WTC11 (cell line): Measurements from ENCODE around the gene PDCL2.

Experiments
- FOXJ3 ChIP-seq: sonication (generic); formaldehyde crosslinking; IDR thresholded peaks from 2 replicates; pipeline ENCODE4 v1.9.0; 2021; ENCODE audit warnings: missing genetic modification reagents, mild to moderate bottlenecking, borderline replicate concordance
- TF ChIP-seq, protein P1 (sequence below): sonication (generic); formaldehyde crosslinking; IDR thresholded peaks from 2 replicates; pipeline ENCODE4 v1.8.0; 2022; ENCODE audit warnings: mild to moderate bottlenecking, missing genetic modification reagents
- TF ChIP-seq, protein P2 (sequence below): sonication (generic); formaldehyde crosslinking; IDR thresholded peaks from 2 replicates; pipeline ENCODE4 v1.8.1; 2023; ENCODE audit warnings: mild to moderate bottlenecking, missing genetic modification reagents
- TF ChIP-seq, protein P3 (sequence below): fragments of 200-600 bp; IDR thresholded peaks from 2 replicates; pipeline ENCODE4 v1.8.0; 2022; ENCODE audit warnings: antibody characterized with exemption

DNA sequence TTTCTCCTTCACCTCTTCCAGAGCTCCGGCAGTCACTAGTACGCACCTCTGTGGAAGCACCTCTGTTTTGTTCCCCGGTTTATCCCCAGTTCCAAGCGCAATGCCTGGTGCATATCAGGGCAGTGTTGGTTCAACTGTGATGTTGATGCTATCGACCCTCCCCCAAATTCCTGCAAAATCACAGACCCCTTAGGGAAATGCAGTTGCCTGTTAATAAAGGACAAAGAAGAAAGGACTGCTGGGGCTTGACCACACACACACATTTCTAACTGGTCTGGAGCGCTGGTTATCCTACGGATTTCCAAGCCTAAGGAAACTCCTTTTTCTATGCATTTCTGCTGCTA is 44.6 kb upstream of the PDCL2 start:
- TF ChIP-seq FOXJ3 = no peak
- TF ChIP-seq, protein P1, sequence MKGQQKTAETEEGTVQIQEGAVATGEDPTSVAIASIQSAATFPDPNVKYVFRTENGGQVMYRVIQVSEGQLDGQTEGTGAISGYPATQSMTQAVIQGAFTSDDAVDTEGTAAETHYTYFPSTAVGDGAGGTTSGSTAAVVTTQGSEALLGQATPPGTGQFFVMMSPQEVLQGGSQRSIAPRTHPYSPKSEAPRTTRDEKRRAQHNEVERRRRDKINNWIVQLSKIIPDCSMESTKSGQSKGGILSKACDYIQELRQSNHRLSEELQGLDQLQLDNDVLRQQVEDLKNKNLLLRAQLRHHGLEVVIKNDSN = no peak
- TF ChIP-seq, protein P2, sequence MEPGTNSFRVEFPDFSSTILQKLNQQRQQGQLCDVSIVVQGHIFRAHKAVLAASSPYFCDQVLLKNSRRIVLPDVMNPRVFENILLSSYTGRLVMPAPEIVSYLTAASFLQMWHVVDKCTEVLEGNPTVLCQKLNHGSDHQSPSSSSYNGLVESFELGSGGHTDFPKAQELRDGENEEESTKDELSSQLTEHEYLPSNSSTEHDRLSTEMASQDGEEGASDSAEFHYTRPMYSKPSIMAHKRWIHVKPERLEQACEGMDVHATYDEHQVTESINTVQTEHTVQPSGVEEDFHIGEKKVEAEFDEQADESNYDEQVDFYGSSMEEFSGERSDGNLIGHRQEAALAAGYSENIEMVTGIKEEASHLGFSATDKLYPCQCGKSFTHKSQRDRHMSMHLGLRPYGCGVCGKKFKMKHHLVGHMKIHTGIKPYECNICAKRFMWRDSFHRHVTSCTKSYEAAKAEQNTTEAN (CRISPR knock-in tag) = no peak
- TF ChIP-seq, protein P3, sequence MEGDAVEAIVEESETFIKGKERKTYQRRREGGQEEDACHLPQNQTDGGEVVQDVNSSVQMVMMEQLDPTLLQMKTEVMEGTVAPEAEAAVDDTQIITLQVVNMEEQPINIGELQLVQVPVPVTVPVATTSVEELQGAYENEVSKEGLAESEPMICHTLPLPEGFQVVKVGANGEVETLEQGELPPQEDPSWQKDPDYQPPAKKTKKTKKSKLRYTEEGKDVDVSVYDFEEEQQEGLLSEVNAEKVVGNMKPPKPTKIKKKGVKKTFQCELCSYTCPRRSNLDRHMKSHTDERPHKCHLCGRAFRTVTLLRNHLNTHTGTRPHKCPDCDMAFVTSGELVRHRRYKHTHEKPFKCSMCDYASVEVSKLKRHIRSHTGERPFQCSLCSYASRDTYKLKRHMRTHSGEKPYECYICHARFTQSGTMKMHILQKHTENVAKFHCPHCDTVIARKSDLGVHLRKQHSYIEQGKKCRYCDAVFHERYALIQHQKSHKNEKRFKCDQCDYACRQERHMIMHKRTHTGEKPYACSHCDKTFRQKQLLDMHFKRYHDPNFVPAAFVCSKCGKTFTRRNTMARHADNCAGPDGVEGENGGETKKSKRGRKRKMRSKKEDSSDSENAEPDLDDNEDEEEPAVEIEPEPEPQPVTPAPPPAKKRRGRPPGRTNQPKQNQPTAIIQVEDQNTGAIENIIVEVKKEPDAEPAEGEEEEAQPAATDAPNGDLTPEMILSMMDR = no peak
